CD4-positive, CD25-positive, alpha-beta regulatory T cell (primary cell): ENCODE measurements around the gene C4BPB. TPM values are rescaled to one million over a fixed set of nuclear protein-coding genes. Genes with fewer than 3 reads are reported as not detected.

Experiments used
- ATAC-seq, 2 donors: fragments of 150-1000 bp; cut with Tn5 transposase; one replicate each; pipeline ENCODE4 v1.10.0; 2021; ENCODE audit warnings: low read depth in 2 of 2, moderate number of reproducible peaks in 2 of 2, moderate library complexity in 1 of 2
- DNase-seq, 3 donors: peaks; one replicate each; pipeline versions ENCODE4 v3.0.0 to v3.0.0-alpha.2; 2012 to 2022; ENCODE audit warnings: mixed read lengths in 1 of 3
- H3K27ac ChIP-seq: one replicate; pipeline ENCODE4 v1.7.0; 2013; ENCODE audit warnings: mild to moderate bottlenecking, low read length; ENCODE audit not compliant: insufficient read depth, poor library complexity, severe bottlenecking
- H3K27me3 ChIP-seq: one replicate; pipeline ENCODE4 v1.7.0; 2013; ENCODE audit warnings: low read length; ENCODE audit not compliant: control insufficient read depth, insufficient read depth
- H3K36me3 ChIP-seq: one replicate; pipeline ENCODE4 v1.7.0; 2013; ENCODE audit warnings: mild to moderate bottlenecking, low read length, moderate library complexity; ENCODE audit not compliant: control insufficient read depth, insufficient read depth
- H3K4me1 ChIP-seq: 2 replicates; pipeline ENCODE4 v1.7.0; 2013; ENCODE audit warnings: mild to moderate bottlenecking, low read length; ENCODE audit not compliant: insufficient read depth, control insufficient read depth, poor library complexity, severe bottlenecking
- H3K4me3 ChIP-seq: one replicate; pipeline ENCODE4 v1.7.0; 2013; ENCODE audit warnings: low read depth, mild to moderate bottlenecking, low read length, moderate library complexity
- H3K9me3 ChIP-seq, 2 experiments: 1 replicate in 1 of 2; 2 replicates in 1 of 2; pipeline ENCODE4 v1.7.0; 2013; ENCODE audit warnings: low read length in 2 of 2, mild to moderate bottlenecking in 1 of 2, moderate library complexity in 1 of 2; ENCODE audit not compliant: control insufficient read depth in 2 of 2
- H3K27ac Mint-ChIP-seq, 3 donors: one replicate each; pipeline ENCODE4 v1.8.0; 2020 to 2022; ENCODE audit warnings: mild to moderate bottlenecking in 3 of 3, mixed read lengths in 3 of 3, moderate library complexity in 2 of 3
- H3K27me3 Mint-ChIP-seq: one replicate; pipeline ENCODE4 v1.8.0; 2022; ENCODE audit warnings: mild to moderate bottlenecking, mixed read lengths
- H3K36me3 Mint-ChIP-seq: one replicate; pipeline ENCODE4 v1.8.0; 2020; ENCODE audit warnings: mixed read lengths
- H3K4me1 Mint-ChIP-seq, 4 donors: one replicate each; pipeline ENCODE4 v1.8.0; 2020 to 2022; ENCODE audit warnings: mixed read lengths in 4 of 4, mild to moderate bottlenecking in 1 of 4
- H3K4me3 Mint-ChIP-seq, 4 donors: one replicate each; pipeline ENCODE4 v1.8.0; 2020 to 2022; ENCODE audit warnings: mild to moderate bottlenecking in 4 of 4, mixed read lengths in 4 of 4, moderate library complexity in 3 of 4
- H3K9me3 Mint-ChIP-seq, 7 donors: one replicate each; pipeline ENCODE4 v1.8.0; 2020 to 2022; ENCODE audit warnings: mixed read lengths in 7 of 7, mild to moderate bottlenecking in 3 of 7, moderate library complexity in 2 of 7
- polyA plus RNA-seq, 4 donors: library from polyadenylated mRNA; unstranded; fragments of 300-500 nt; fragmentation: Illumina TruSeq; gene quantifications; one replicate each; pipeline ENCODE4 v1.2.3, GENCODE V29; 2021
- total RNA-seq: library from RNA; stranded (reverse); gene quantifications from one replicate; pipeline ENCODE4 v1.2.3, GENCODE V29; 2022

The C4BPB gene
- total and polyA plus RNA-seq, 5 donors from 2014 or later = 0.72 TPM; not detected in 4

- peaks cover 7% of the 10 kb centered on the region for H3K27me3 ChIP-seq
- peaks cover 20% of the 10 kb centered on the region for H3K27me3 Mint-ChIP-seq
- peaks cover 10 to 38% (median 24%) of the 10 kb centered on the region in 4 donors for H3K4me1 Mint-ChIP-seq
- H3K36me3 Mint-ChIP-seq = no peaks in the 10 kb centered on the region
- no peak overlapping the region for H3K27ac ChIP-seq
- H3K36me3 ChIP-seq = no peaks in the 10 kb centered on the region
- H3K9me3 ChIP-seq = no peaks in the 10 kb centered on the region
- ATAC-seq (no peak), DNase-seq (no peak)
- H3K4me3 Mint-ChIP-seq = peak overlapping the region; percentile 4 to 100 (median 85)
- peak overlapping the region in 2 of 3 donors; percentile 61 to 74 for H3K27ac Mint-ChIP-seq
- no peak overlapping the region for H3K4me3 ChIP-seq
- peaks cover 0 to 2% (median 0%) of the 10 kb centered on the region in 7 donors for H3K9me3 Mint-ChIP-seq
- peaks cover 27% of the 10 kb centered on the region for H3K4me1 ChIP-seq
These were observed 34.2 kb upstream of the C4BPB start for GRCh38 chr1:207054491-207054890.

- no peak overlapping the region for H3K27ac ChIP-seq
- H3K9me3 Mint-ChIP-seq = peaks cover 0 to 2% (median 0%) of the 10 kb centered on the region in 7 donors
- H3K36me3 ChIP-seq = no peaks in the 10 kb centered on the region
- DNase-seq (no peak), ATAC-seq (no peak)
- H3K4me1 ChIP-seq = peaks cover 21% of the 10 kb centered on the region
- H3K27me3 Mint-ChIP-seq = peaks cover 15% of the 10 kb centered on the region
- peaks cover 9% of the 10 kb centered on the region for H3K27me3 ChIP-seq
- H3K4me1 Mint-ChIP-seq = peaks cover 4 to 30% (median 17%) of the 10 kb centered on the region in 4 donors
- H3K9me3 ChIP-seq = no peaks in the 10 kb centered on the region
- H3K4me3 Mint-ChIP-seq = peak overlapping the region in 2 of 4 donors; percentile 12 to 36
- H3K27ac Mint-ChIP-seq = no peak overlapping the region
- no peak overlapping the region for H3K4me3 ChIP-seq
- H3K36me3 Mint-ChIP-seq = no peaks in the 10 kb centered on the region
These were observed 33.2 kb upstream of the C4BPB start for GRCh38 chr1:207055386-207056001.

GRCh38 chr1:207056673-207057072, 32.0 kb upstream of the C4BPB start:
- DNase-seq (no peak), ATAC-seq (no peak)
- no peak overlapping the region for H3K4me3 ChIP-seq
- H3K4me1 Mint-ChIP-seq = peaks cover 4 to 22% (median 13%) of the 10 kb centered on the region in 4 donors
- no peaks in the 10 kb centered on the region for H3K36me3 Mint-ChIP-seq
- no peaks in the 10 kb centered on the region for H3K36me3 ChIP-seq
- peaks cover 15% of the 10 kb centered on the region for H3K27me3 Mint-ChIP-seq
- no peak overlapping the region for H3K4me3 Mint-ChIP-seq
- no peaks in the 10 kb centered on the region for H3K9me3 Mint-ChIP-seq
- peaks cover 15% of the 10 kb centered on the region for H3K4me1 ChIP-seq
- no peak overlapping the region for H3K27ac Mint-ChIP-seq
- H3K27ac ChIP-seq = no peak overlapping the region
- H3K9me3 ChIP-seq = no peaks in the 10 kb centered on the region
- H3K27me3 ChIP-seq = peaks cover 9% of the 10 kb centered on the region

- Histone ChIP-seq H3K27me3 (peaks cover 9% of the 10 kb centered on the region), H3K4me3 (no peak overlapping the region), H3K9me3 (no peaks in the 10 kb centered on the region), H3K36me3 (no peaks in the 10 kb centered on the region), H3K4me1 (peaks cover 4% of the 10 kb centered on the region), H3K27ac (no peak overlapping the region)
- peaks cover 9% of the 10 kb centered on the region for H3K36me3 Mint-ChIP-seq
- no peak overlapping the region for H3K27ac Mint-ChIP-seq
- no peaks in the 10 kb centered on the region for H3K9me3 Mint-ChIP-seq
- H3K4me3 Mint-ChIP-seq = no peak overlapping the region
- no peak for ATAC-seq
- DNase-seq = no peak
- H3K4me1 Mint-ChIP-seq = peaks cover 0 to 7% (median 3%) of the 10 kb centered on the region in 4 donors
- H3K27me3 Mint-ChIP-seq = peaks cover 11% of the 10 kb centered on the region
These were observed 30.4 kb upstream of the C4BPB start for GRCh38 chr1:207058252-207058651.

DNA sequence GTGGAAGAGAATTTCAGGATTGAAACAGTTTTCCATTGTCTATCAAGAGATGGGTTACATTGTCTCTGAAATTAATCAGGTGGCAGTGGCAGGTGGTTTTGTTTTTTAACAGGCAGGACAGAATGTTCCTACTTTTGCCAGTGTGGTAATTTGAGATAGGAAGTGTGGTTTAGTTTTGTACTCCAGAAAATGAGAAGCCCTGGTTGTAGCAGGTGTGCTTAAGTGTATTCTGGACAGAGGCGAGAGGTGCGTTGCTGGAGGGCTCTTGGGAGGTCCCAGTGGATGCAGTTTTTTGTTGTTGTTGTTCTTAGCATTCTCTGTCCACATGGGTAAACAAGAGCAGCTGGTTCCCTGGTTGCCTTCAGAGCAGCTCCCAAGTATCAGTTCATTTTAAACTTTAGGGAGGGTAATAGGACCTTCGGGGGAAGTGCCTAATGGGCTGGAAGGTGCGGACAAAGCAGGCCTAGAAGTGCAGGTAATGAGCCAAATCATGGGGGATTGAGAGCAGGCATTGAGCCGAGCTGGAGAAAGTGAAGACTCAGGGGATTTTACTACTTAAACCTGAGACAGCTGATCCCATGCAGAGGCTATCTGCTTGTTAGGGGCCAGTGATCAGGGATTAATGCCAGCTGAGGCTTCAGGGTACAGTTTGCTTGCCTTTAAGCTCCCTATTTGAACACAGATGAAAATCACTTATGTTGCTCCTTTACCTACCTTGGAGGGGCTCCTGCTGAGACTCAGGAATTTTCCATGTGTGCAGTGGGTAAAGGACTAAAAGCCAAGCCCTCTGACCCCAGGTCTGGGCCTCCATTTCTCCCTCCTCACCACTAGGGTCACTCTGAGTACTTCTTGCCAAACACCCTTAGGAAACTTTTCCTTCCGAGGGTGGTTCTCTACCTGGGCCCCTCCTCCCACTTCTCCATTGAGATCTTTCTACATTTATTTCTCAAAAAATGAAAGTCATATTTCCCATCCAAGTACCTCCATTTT, 29.5 kb upstream of the C4BPB start:
- Mint-ChIP-seq H3K27me3 (peaks cover 9% of the 10 kb centered on the region), H3K36me3 (peaks cover 15% of the 10 kb centered on the region), H3K4me1 (peaks cover 0 to 2% (median under 1%) of the 10 kb centered on the region in 4 donors), H3K4me3 (no peak overlapping the region), H3K27ac (no peak overlapping the region), H3K9me3 (no peaks in the 10 kb centered on the region)
- Histone ChIP-seq H3K27ac (no peak overlapping the region), H3K4me3 (no peak overlapping the region), H3K27me3 (peaks cover 9% of the 10 kb centered on the region), H3K36me3 (no peaks in the 10 kb centered on the region), H3K9me3 (no peaks in the 10 kb centered on the region), H3K4me1 (no peaks in the 10 kb centered on the region)
- DNase-seq (no peak), ATAC-seq (no peak)

DNA sequence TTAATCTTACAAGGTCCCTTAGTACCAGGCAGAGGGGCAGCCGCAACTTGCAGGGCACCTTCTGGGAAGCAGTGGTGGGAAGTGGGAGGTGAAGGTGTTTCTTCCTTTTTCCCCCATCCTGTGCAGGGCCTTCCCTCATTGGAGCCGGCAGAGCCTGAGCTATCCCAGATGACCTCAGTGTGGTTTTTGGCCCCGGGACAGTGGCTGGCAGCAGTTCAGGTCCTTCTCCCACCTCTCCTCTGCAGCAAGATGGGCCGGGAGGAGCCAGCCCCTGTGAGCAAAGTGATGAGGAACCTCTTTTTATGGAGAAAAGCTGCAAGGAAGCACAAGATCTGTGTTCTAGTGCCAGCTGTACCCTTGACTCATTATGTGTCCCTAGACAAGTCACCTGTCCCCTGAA, 28.8 kb upstream of the C4BPB start:
- DNase-seq (no peak), ATAC-seq (no peak)
- Histone ChIP-seq H3K27ac (no peak overlapping the region), H3K36me3 (no peaks in the 10 kb centered on the region), H3K4me1 (no peaks in the 10 kb centered on the region), H3K27me3 (peaks cover 9% of the 10 kb centered on the region), H3K9me3 (no peaks in the 10 kb centered on the region), H3K4me3 (no peak overlapping the region)
- no peaks in the 10 kb centered on the region for H3K4me1 Mint-ChIP-seq
- H3K27me3 Mint-ChIP-seq = peaks cover 4% of the 10 kb centered on the region
- no peak overlapping the region for H3K4me3 Mint-ChIP-seq
- H3K36me3 Mint-ChIP-seq = peaks cover 15% of the 10 kb centered on the region
- H3K27ac Mint-ChIP-seq = no peak overlapping the region
- H3K9me3 Mint-ChIP-seq = no peaks in the 10 kb centered on the region

- Histone ChIP-seq H3K9me3 (no peaks in the 10 kb centered on the region), H3K27ac (no peak overlapping the region), H3K27me3 (peaks cover 7% of the 10 kb centered on the region), H3K36me3 (no peaks in the 10 kb centered on the region), H3K4me3 (no peak overlapping the region), H3K4me1 (no peaks in the 10 kb centered on the region)
- Mint-ChIP-seq H3K9me3 (no peaks in the 10 kb centered on the region), H3K27ac (no peak overlapping the region), H3K4me1 (no peaks in the 10 kb centered on the region), H3K36me3 (peaks cover 15% of the 10 kb centered on the region), H3K27me3 (peaks cover 4% of the 10 kb centered on the region), H3K4me3 (no peak overlapping the region)
- DNase-seq (no peak), ATAC-seq (no peak)
These were observed 28.1 kb upstream of the C4BPB start for GRCh38 chr1:207060596-207060995.
